Activated naive CD4-positive, alpha-beta T cell treated with anti-CD3 and anti-CD28 coated beads, Interleukin-2, amount 10 ng/mL, durations not matched to agents 7 days and 5 days (primary cell): ENCODE measurements around the gene EGFLAM.
A peak's percentile ranks its signal among the peaks of the same experiment; 100 is the strongest.

ENCODE experiments used
- CTCF ChIA-PET: fragments of 350-600 bp; sonication (Branson Sonifier 250); formaldehyde crosslinking; loops from one replicate; lab custom pipeline; 2021; ENCODE audit warnings: antibody characterized with exemption; lab: Charles Lee
- DNase-seq: peaks from one replicate; pipeline ENCODE4 v3.0.0-alpha.2; 2020
- H3K27ac Mint-ChIP-seq: one replicate; pipeline ENCODE4 v1.8.0; 2021; ENCODE audit warnings: mild to moderate bottlenecking, moderate library complexity, mixed read lengths
- H3K27me3 Mint-ChIP-seq: one replicate; pipeline ENCODE4 v1.8.0; 2021; ENCODE audit warnings: mild to moderate bottlenecking, mixed read lengths
- H3K36me3 Mint-ChIP-seq: one replicate; pipeline ENCODE4 v1.8.0; 2021; ENCODE audit warnings: mixed read lengths
- H3K4me1 Mint-ChIP-seq: one replicate; pipeline ENCODE4 v1.8.0; 2021; ENCODE audit warnings: mixed read lengths
- H3K4me3 Mint-ChIP-seq: one replicate; pipeline ENCODE4 v1.8.0; 2021; ENCODE audit warnings: mild to moderate bottlenecking, moderate library complexity, mixed read lengths
- H3K9me3 Mint-ChIP-seq: one replicate; pipeline ENCODE4 v1.8.0; 2021; ENCODE audit warnings: mixed read lengths

Gene EGFLAM

DNA sequence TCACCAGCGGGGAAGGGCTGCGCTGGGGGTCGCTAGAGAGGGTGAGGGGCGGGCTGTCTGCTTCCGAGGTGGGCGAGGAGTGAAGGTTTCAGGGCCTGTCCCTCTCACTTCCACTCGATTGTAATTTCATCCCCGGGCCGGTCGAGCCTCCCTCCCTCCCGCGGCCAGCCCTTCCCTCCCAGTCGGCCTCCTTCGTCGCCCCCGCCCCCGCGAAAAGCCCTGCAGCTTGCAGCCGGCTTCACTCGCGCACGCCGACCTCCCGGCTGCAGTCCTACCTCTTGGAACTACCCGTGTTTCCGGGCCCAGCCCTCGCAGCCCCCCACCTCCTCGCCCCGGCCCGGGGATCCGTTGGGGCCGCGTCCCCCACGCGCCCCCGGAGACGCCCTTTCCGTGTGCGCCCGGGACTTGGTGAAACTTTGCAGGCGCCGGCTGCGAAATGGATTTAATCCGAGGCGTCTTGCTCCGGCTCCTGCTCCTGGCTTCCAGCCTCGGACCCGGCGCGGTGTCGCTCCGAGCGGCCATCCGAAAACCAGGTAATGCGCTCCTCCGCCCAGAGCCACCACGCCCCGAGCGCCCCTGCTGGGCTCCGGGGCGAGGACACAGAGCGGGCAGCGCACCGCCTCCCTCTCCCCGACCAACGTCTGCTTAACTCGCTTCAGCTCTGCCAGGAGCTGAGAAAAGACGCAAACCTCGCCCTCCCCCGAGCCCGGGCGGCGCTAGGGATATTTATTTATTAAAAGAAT, at the start of gene EGFLAM:
Gene EGFLAM, plus strand, starts transcription at position 241 of the 743 bp plus-strand sequence. Its CDS starts 196 bp downstream, at position 437.
- DNase-seq: peak; percentile 20
- Mint-ChIP-seq H3K27ac (no peak within 1 kb of the TSS), H3K9me3 (no peaks in the 10 kb centered on the region), H3K4me1 (peaks cover 6% of the 10 kb centered on the region), H3K27me3 (peaks cover 67% of the 10 kb centered on the region), H3K4me3 (no peak within 1 kb of the TSS), H3K36me3 (no peaks in the 10 kb centered on the region)
- CTCF ChIA-PET: no interaction called here

DNA sequence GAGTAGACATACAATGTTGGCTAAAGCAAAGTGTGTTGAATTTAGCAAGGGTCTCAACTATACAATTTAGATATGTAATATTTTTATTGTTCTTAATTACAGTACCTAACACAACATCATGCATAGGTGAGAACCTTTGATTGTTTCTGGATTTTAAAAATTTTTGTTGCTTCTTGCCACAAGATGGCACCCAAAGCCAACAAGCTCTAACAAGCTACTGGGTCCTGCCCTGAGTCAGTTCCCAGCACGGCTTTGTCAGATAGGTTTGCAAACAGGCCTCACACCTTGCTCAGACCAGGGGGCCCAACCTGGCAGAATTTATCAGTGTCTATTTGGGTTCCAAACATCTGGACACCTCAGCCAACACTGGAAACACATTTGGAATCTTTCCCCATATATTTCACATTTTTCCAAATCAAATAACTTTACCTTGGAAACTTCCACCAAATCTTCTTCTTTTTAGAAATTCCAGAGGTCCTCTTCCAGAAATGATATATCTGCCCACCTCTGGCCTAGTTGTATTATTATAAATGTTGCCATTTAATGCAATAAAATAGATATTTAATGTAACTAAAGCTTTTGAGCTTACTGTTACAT, 49.5 kb upstream of the EGFLAM start:
- DNase-seq: peak; percentile 26
- CTCF ChIA-PET: interaction anchor here (1.1 kb wide), 1 partner anchor 601 kb away, joined by 4 read pairs; no protein-coding TSS in a partner anchor
- Mint-ChIP-seq H3K36me3 (no peaks in the 10 kb centered on the region), H3K27ac (no peak overlapping the region), H3K4me1 (no peaks in the 10 kb centered on the region), H3K9me3 (no peaks in the 10 kb centered on the region), H3K4me3 (no peak overlapping the region), H3K27me3 (peaks cover 17% of the 10 kb centered on the region)

DNA sequence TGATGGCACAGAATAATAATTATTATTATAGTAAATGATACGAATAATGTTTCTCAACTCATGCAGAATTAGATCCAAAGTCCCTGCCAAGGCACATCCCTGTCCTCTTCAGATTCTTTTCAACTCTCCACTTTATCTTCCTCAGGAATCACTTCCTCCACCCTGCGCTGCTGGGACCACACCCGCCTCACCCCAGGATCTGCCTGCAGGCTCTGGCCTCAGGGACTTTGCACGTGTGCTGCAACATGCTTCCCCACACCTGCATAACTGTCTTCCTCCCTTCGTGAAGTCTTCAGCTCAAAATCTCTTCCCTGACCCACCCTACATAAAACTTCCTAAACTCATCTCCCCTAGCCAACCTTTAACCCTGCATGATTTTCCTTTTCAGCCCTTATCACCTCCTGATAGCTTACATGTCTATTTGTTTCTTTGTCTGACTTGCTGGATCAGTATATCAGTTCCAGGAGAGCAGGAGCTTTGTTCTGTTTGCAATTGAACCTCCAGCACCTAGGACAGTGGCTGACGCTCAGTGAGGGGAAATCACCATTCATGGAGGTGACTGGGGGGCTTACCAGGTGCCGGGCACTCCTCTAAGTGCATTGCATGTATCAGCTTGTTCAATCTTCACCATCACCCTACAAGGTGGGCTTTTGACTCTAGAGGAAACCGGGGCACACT, 47.5 kb upstream of the EGFLAM start:
- Mint-ChIP-seq H3K4me3 (no peak overlapping the region), H3K27me3 (peaks cover 5% of the 10 kb centered on the region), H3K27ac (no peak overlapping the region), H3K4me1 (no peaks in the 10 kb centered on the region), H3K9me3 (no peaks in the 10 kb centered on the region), H3K36me3 (no peaks in the 10 kb centered on the region)
- no peak for DNase-seq
- CTCF ChIA-PET: interaction anchor here (0.6 kb wide), 2 partner anchors 19 to 886 kb away, joined by 3 read pairs; no protein-coding TSS in a partner anchor

DNA sequence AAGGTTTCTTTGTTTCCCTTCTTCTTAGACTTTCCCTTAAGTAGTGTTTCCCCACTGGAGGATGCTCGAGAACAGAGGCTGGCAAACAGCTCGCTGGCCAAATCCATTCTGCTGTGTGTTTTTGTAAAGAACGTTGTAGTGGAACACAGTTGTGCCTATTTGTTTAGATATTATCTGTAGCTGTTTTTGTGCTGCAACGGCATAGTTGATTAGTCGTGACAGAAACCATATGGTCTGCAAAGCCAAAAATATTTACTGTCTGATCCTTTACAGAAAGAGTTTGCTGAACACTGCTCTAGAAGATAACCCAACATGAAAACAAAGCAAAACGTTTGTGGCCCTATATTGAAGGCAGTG, 47.0 kb upstream of the EGFLAM start:
- Mint-ChIP-seq H3K27ac (no peak overlapping the region), H3K4me3 (no peak overlapping the region), H3K27me3 (peaks cover 4% of the 10 kb centered on the region), H3K4me1 (no peaks in the 10 kb centered on the region), H3K36me3 (no peaks in the 10 kb centered on the region), H3K9me3 (no peaks in the 10 kb centered on the region)
- CTCF ChIA-PET: no interaction called here
- DNase-seq: no peak

DNA sequence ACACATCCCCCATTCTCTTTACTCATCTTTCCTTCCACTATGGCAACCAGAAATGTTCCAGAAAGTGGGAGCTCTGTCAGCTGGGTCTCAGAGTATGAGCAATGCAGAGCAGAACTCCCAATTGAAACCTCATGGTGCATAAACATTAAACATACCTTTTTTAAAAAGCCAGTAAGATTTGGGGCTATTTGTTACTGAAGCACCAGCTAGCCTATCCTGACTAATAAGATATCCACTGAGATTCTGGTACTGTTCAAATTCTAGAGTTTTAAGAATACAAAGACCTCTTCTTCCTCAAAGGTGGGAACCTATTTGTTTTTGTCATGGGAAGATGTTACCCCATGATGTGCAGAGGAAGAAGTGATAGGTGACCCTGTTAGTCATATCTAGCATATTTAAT, 46.1 kb upstream of the EGFLAM start:
- Mint-ChIP-seq H3K9me3 (no peaks in the 10 kb centered on the region), H3K27ac (no peak overlapping the region), H3K4me3 (no peak overlapping the region), H3K4me1 (no peaks in the 10 kb centered on the region), H3K27me3 (no peaks in the 10 kb centered on the region), H3K36me3 (no peaks in the 10 kb centered on the region)
- CTCF ChIA-PET: no interaction called here
- DNase-seq: no peak

DNA sequence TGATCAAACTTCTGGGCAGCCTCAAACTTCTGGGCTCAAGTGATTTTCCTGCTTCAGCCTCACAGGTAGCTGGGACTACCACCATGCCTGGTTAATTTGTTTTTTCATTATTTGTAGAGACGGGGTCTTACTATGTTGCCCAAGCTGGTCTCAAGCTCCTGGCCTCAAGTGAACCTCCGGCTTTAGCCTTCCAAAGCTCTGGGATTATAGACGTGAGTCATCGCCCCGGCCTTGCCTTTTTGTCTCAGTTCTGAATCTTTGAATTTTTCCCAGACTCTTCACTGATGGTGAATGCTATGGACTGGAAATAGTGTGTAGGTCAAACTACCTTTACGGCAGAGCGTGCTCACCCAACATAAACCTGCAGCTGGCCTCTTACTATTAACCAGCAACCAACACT, 32.3 kb upstream of the EGFLAM start:
- H3K27ac Mint-ChIP-seq: no peak overlapping the region
- DNase-seq: no peak
- peaks cover 1% of the 10 kb centered on the region for H3K36me3 Mint-ChIP-seq
- H3K9me3 Mint-ChIP-seq: peaks cover 2% of the 10 kb centered on the region
- H3K27me3 Mint-ChIP-seq: peaks cover 4% of the 10 kb centered on the region
- CTCF ChIA-PET: no interaction called here
- no peak overlapping the region for H3K4me3 Mint-ChIP-seq
- no peaks in the 10 kb centered on the region for H3K4me1 Mint-ChIP-seq

DNA sequence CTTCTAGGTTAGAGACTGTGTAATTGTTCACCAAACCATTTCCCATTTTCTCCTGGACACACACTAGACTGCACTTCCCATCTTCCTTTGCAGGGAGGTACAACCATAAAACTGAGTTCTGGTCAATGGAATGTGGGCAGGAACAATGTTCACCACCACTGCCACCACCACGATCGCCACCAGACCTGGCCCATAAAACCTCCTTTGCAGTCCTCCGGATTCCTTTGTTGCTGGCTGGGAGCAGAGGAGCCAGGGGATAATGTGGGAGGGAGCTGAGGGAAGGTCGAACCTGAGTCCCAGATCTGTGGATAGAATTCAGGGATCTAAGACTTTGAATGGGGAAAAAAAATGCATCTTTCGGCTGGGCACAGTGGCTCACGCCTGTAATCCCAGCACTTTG, 29.4 kb upstream of the EGFLAM start:
- Mint-ChIP-seq H3K4me3 (no peak overlapping the region), H3K4me1 (no peaks in the 10 kb centered on the region), H3K27me3 (peaks cover 4% of the 10 kb centered on the region), H3K36me3 (no peaks in the 10 kb centered on the region), H3K9me3 (peaks cover 2% of the 10 kb centered on the region), H3K27ac (no peak overlapping the region)
- CTCF ChIA-PET: no interaction called here
- no peak for DNase-seq

DNA sequence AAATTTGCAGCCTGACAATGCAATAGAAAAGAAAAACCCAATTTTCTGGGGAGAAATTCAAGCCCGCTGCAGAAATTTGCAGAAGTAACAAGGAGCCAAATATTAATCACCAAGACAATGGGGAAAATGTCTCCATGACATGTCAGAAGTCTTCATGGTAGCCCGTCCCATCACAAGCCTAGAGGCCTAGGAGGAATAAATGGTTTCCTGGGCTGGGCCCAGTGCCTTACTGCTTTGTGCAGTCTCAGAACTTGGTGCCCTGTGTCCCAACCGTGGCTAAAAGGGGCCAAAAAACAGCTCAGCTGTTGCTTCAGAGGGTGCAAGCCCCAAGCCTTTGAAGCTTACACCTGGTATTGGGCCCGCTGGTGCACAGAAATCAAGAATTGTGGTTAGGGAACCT, 23.6 kb upstream of the EGFLAM start:
- H3K4me1 Mint-ChIP-seq: no peaks in the 10 kb centered on the region
- peaks cover 9% of the 10 kb centered on the region for H3K9me3 Mint-ChIP-seq
- no peaks in the 10 kb centered on the region for H3K36me3 Mint-ChIP-seq
- CTCF ChIA-PET: no interaction called here
- H3K27ac Mint-ChIP-seq: no peak overlapping the region
- no peaks in the 10 kb centered on the region for H3K27me3 Mint-ChIP-seq
- no peak for DNase-seq
- no peak overlapping the region for H3K4me3 Mint-ChIP-seq

DNA sequence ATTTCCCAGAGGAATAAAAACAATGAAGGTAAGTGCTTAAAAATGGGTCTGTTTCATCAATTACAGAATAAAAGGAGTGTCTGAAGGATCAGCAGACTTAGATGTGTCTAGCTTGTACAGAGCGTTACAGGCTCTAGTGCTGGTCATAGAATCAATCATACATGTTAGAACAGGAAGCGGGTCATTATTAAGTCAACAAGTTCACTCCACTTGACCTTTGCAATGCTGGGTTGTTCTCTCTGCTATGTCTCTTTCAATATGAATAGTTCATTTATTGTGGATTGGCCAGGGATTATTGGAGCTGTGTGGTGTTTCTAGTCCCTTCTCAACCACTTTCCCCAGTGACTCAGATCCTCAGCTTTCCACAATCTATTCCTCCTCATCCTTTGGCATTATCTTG, 20.7 kb upstream of the EGFLAM start:
- H3K9me3 Mint-ChIP-seq: peaks cover 9% of the 10 kb centered on the region
- DNase-seq: no peak
- no peak overlapping the region for H3K4me3 Mint-ChIP-seq
- CTCF ChIA-PET: interaction anchor here (1.3 kb wide), 1 partner anchor 24 kb away, joined by 4 read pairs; no protein-coding TSS in a partner anchor
- H3K27ac Mint-ChIP-seq: no peak overlapping the region
- peaks cover 4% of the 10 kb centered on the region for H3K27me3 Mint-ChIP-seq
- H3K36me3 Mint-ChIP-seq: no peaks in the 10 kb centered on the region
- H3K4me1 Mint-ChIP-seq: no peaks in the 10 kb centered on the region

DNA sequence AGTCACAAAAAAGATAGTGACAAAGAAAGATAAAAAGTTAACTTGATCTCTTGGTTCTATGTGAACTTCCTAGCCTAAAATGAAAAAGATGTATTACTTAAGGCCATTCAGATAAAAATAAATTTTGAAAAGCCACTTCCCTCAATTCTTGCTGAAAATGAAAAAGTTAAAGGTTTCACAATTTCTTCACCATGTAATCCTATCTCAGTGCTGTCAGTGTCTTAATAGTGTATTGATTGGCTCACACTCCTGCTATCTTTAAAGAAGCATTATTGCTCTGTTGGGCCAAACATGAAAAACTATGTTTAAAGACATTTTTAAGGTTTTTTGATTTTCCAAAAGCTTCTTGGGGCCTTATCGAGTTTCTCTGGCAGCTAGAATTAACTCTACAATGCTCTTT, 18.1 kb upstream of the EGFLAM start:
- H3K9me3 Mint-ChIP-seq: peaks cover 4% of the 10 kb centered on the region
- no peak overlapping the region for H3K4me3 Mint-ChIP-seq
- no peak overlapping the region for H3K27ac Mint-ChIP-seq
- no peaks in the 10 kb centered on the region for H3K36me3 Mint-ChIP-seq
- H3K4me1 Mint-ChIP-seq: no peaks in the 10 kb centered on the region
- no peak for DNase-seq
- peaks cover 8% of the 10 kb centered on the region for H3K27me3 Mint-ChIP-seq
- CTCF ChIA-PET: no interaction called here

DNA sequence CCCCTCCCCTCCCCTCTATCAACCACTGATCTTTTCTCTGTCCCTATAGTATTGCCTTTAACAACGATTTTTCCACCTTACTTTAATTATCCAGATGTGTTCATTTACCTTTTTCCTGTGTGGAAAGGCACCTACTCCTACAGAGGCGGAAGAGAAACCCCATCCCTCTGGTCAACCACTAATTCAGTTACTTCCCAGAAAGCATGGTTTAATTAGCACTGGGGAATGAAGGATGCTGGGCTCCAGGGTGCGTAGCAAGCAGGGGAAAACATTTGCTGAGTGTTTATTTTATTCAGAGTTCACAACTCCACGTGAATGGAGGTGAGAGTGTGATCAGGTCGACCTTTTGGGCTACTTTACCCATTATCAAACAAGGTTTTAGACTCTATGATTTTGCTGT, 16.7 kb upstream of the EGFLAM start:
- H3K4me1 Mint-ChIP-seq: no peaks in the 10 kb centered on the region
- H3K27ac Mint-ChIP-seq: no peak overlapping the region
- peaks cover 12% of the 10 kb centered on the region for H3K27me3 Mint-ChIP-seq
- no peak for DNase-seq
- CTCF ChIA-PET: no interaction called here
- no peak overlapping the region for H3K4me3 Mint-ChIP-seq
- no peaks in the 10 kb centered on the region for H3K36me3 Mint-ChIP-seq
- no peaks in the 10 kb centered on the region for H3K9me3 Mint-ChIP-seq

DNA sequence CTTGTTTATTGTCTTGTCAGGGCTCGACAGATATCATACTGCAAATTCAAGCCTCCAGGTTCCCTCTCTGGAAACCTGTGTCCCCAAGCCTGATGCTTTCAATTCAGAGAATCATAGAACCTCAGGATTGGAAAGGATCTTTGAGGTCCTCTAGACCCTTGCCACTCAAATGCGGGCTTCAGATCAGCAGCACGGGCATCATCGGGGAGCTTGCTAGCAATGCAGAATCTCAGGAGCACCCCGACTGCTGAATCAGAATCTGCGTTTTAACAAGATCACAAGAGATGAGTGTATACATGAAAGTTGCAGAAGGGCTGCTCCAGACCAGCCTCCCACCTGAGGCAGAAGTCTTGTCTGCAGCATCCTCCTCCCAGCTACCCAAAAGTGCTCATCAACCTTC, 13.1 kb upstream of the EGFLAM start:
- H3K9me3 Mint-ChIP-seq: no peaks in the 10 kb centered on the region
- DNase-seq: no peak
- CTCF ChIA-PET: no interaction called here
- no peak overlapping the region for H3K27ac Mint-ChIP-seq
- H3K27me3 Mint-ChIP-seq: peaks cover 12% of the 10 kb centered on the region
- no peak overlapping the region for H3K4me3 Mint-ChIP-seq
- H3K4me1 Mint-ChIP-seq: no peaks in the 10 kb centered on the region
- no peaks in the 10 kb centered on the region for H3K36me3 Mint-ChIP-seq

DNA sequence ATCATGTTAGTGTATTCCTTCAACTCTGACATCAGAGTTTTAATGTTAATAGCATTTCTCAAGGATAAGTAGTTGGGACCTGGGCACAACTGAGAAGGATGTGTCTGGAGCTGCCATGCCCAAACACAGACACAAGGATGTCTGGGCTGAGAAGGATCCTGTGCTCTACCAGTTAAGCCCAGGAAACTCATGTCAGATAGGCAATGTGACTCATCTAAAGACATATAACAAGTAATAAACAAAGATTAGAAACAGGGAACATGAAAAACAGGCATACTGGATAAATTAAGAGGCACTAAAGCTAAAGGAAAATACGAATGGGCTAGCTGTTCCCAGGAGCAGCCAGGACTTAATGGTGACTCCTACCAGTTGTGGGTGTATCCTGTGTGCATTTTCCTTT, 9.1 kb upstream of the EGFLAM start:
- CTCF ChIA-PET: interaction anchor here (1.8 kb wide), 1 partner anchor 16 kb away, joined by 6 read pairs; no protein-coding TSS in a partner anchor
- no peaks in the 10 kb centered on the region for H3K36me3 Mint-ChIP-seq
- H3K4me3 Mint-ChIP-seq: no peak overlapping the region
- H3K4me1 Mint-ChIP-seq: no peaks in the 10 kb centered on the region
- no peak overlapping the region for H3K27ac Mint-ChIP-seq
- H3K9me3 Mint-ChIP-seq: no peaks in the 10 kb centered on the region
- DNase-seq: no peak
- H3K27me3 Mint-ChIP-seq: peaks cover 9% of the 10 kb centered on the region

DNA sequence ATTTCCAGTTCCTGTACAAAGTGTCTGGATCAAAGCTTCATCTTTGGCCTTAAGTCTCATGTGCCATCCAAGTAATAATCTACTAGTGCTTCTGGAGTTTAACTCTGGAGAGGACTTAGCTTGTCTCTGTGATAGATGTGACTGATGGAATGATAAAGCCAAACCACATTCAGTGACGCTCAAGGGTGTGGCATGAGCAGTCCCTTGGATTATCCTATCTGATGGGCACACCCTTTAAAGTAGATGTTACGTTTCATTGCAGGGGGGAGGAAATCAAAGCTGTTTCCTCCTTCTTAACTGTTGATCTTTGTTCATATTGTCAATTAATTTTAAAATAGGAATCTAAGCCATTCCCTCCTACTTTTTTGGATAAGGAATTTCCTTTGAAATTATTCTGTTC, 8.5 kb upstream of the EGFLAM start:
- no peaks in the 10 kb centered on the region for H3K9me3 Mint-ChIP-seq
- CTCF ChIA-PET: interaction anchor here (1.8 kb wide), 1 partner anchor 16 kb away, joined by 6 read pairs; no protein-coding TSS in a partner anchor
- no peak for DNase-seq
- no peak overlapping the region for H3K27ac Mint-ChIP-seq
- no peaks in the 10 kb centered on the region for H3K4me1 Mint-ChIP-seq
- H3K36me3 Mint-ChIP-seq: no peaks in the 10 kb centered on the region
- no peak overlapping the region for H3K4me3 Mint-ChIP-seq
- H3K27me3 Mint-ChIP-seq: peaks cover 9% of the 10 kb centered on the region
